Right lobe of liver (tissue), 4 donors: ENCODE measurements around the gene PLCB4.

Experiments
- CTCF ChIP-seq, 4 donors: fragments of 200-600 bp in 3 of 4; fragments of 450-650 bp in 1 of 4; IDR thresholded peaks; one replicate each; pipeline versions ENCODE4 v1.5.1 to v1.8.0; 2016 to 2022; ENCODE audit warnings: antibody characterized with exemption in 4 of 4, mild to moderate bottlenecking in 2 of 4
- POLR2A ChIP-seq: fragments of 450-650 bp; IDR thresholded peaks from one replicate; pipeline ENCODE4 v1.6.1; 2017; ENCODE audit warnings: antibody characterized with exemption, mild to moderate bottlenecking
- donor health status: DM: no; HTN: no; CAD: no.
- donor health status: DM: no; HTN: no; CAD: no.
- donor health status: DM: no; HTN: yes; CAD: no.

- TF ChIP-seq CTCF (IDR thresholded peaks at IDR 0.05) (no peak), POLR2A (no peak)
Observed at GRCh38 chr20:9218531-9218961, 149.7 kb downstream of the PLCB4 start.
